Right lobe of liver (tissue), 4 donors: ENCODE results near the gene OBI1.

ENCODE experiments used
- CTCF ChIP-seq, 4 donors: fragments of 200-600 bp in 3 of 4; fragments of 450-650 bp in 1 of 4; IDR thresholded peaks; one replicate each; pipeline versions ENCODE4 v1.5.1 to v1.8.0; 2016 to 2022; ENCODE audit warnings: antibody characterized with exemption in 4 of 4, mild to moderate bottlenecking in 2 of 4
- POLR2A ChIP-seq: fragments of 450-650 bp; IDR thresholded peaks from one replicate; pipeline ENCODE4 v1.6.1; 2017; ENCODE audit warnings: antibody characterized with exemption, mild to moderate bottlenecking
- donor health status: DM: no; HTN: no; CAD: no.
- donor health status: DM: no; HTN: no; CAD: no.
- donor health status: DM: no; HTN: yes; CAD: no.

DNA sequence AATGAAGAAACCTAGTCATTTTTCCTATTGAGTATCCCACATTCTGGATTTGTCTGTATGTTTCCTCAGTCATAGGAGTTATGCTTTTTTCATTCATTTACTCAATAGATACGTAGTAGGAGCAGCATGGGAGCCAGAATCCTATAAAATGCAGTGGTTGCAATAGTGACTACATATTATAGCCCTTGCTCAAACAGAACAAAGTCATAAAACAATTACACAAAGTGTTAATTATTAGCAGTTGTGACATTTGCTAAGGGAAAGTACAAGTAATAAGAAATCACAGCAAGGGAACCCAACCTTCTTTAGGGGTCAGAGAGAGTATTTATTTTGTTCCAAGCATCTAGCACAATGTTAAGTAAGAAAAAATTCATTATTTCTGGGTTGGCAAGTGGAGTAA lies 27.9 kb downstream of the OBI1 start:
- TF ChIP-seq CTCF (IDR thresholded peaks at IDR 0.05) (no peak), POLR2A (no peak)
